Smooth muscle cell (in vitro differentiated cells): Measurements from ENCODE around the gene IGF1R. TPM values are rescaled to one million over a fixed set of nuclear protein-coding genes. Genes with fewer than 3 reads are reported as not detected.
A peak's percentile ranks its signal among the peaks of the same experiment; 100 is the strongest.

ENCODE experiments used
- DNase-seq: peaks from one replicate; lab custom pipeline; 2025; ENCODE audit not compliant: unreplicated experiment; lab: John Stamatoyannopoulos, UW
- H2AFZ ChIP-seq: fragments of 200-600 bp; sonication (generic); 2 replicates; pipeline ENCODE4 v1.6.0; 2016; ENCODE audit warnings: antibody characterized with exemption, low read depth, mild to moderate bottlenecking
- H3F3A ChIP-seq: fragments of 200-600 bp; sonication (generic); 2 replicates; pipeline ENCODE4 v1.6.0; 2017; ENCODE audit warnings: antibody characterized with exemption, low read depth
- H3K27ac ChIP-seq: fragments of 200-600 bp; sonication (generic); 2 replicates; pipeline ENCODE4 v1.5.1; 2016; ENCODE audit warnings: low read depth, mild to moderate bottlenecking
- H3K27me3 ChIP-seq: fragments of 200-600 bp; sonication (generic); 2 replicates; pipeline ENCODE4 v1.6.1; 2016; ENCODE audit warnings: low read depth, mild to moderate bottlenecking
- H3K36me3 ChIP-seq: fragments of 200-600 bp; sonication (generic); 2 replicates; pipeline ENCODE4 v1.5.1; 2016; ENCODE audit warnings: low read depth
- H3K4me1 ChIP-seq: fragments of 200-600 bp; sonication (generic); 2 replicates; pipeline ENCODE4 v1.5.1; 2016; ENCODE audit warnings: low read depth
- H3K4me2 ChIP-seq: fragments of 200-600 bp; sonication (generic); 2 replicates; pipeline ENCODE4 v1.6.0; 2016; ENCODE audit warnings: mild to moderate bottlenecking
- H3K4me3 ChIP-seq: fragments of 200-600 bp; sonication (generic); 2 replicates; pipeline ENCODE4 v1.5.1; 2016; ENCODE audit warnings: mild to moderate bottlenecking
- H3K79me2 ChIP-seq: fragments of 200-600 bp; sonication (generic); 2 replicates; pipeline ENCODE4 v1.6.0; 2016; ENCODE audit warnings: low read depth, mild to moderate bottlenecking
- H3K9ac ChIP-seq: fragments of 200-600 bp; sonication (generic); 2 replicates; pipeline ENCODE4 v1.6.0; 2016; ENCODE audit warnings: low read depth
- H3K9me3 ChIP-seq: fragments of 200-600 bp; sonication (generic); replicated peaks from 2 replicates; pipeline ENCODE4 v1.5.1; 2016; ENCODE audit warnings: low read depth
- H4K20me1 ChIP-seq: fragments of 200-600 bp; sonication (generic); 2 replicates; pipeline ENCODE4 v1.6.0; 2016; ENCODE audit warnings: low read depth
- CTCF ChIP-seq: fragments of 200-600 bp; sonication (generic); IDR thresholded peaks from 2 replicates; pipeline ENCODE4 v1.5.1; 2017; ENCODE audit warnings: borderline replicate concordance, mild to moderate bottlenecking, antibody characterized with exemption; ENCODE audit not compliant: insufficient read depth, poor library complexity, severe bottlenecking
- WGBS: methylation state at CpG from one replicate; pipeline ENCODE4 v1.1.7; 2016; ENCODE audit warnings: low lambda C conversion rate; 5-methylcytosine and 5-hydroxymethylcytosine counted together
- polyA plus RNA-seq: library from polyadenylated mRNA; unstranded; fragments of >200 nt; fragmentation: Nextera tagmentation; extraction: Ambion mirVana; gene quantifications from 2 replicates; pipeline ENCODE4 v1.2.1, GENCODE V29; 2016
- total RNA-seq: library from RNA; depleted of rRNA; stranded (reverse); fragments of >200 nt; gene quantifications from 2 replicates; pipeline ENCODE4 v1.2.3, GENCODE V29; 2014

IGF1R gene
- total and polyA plus RNA-seq, 2 experiments from 2014 or later = 14.0 to 70.2 TPM

DNA sequence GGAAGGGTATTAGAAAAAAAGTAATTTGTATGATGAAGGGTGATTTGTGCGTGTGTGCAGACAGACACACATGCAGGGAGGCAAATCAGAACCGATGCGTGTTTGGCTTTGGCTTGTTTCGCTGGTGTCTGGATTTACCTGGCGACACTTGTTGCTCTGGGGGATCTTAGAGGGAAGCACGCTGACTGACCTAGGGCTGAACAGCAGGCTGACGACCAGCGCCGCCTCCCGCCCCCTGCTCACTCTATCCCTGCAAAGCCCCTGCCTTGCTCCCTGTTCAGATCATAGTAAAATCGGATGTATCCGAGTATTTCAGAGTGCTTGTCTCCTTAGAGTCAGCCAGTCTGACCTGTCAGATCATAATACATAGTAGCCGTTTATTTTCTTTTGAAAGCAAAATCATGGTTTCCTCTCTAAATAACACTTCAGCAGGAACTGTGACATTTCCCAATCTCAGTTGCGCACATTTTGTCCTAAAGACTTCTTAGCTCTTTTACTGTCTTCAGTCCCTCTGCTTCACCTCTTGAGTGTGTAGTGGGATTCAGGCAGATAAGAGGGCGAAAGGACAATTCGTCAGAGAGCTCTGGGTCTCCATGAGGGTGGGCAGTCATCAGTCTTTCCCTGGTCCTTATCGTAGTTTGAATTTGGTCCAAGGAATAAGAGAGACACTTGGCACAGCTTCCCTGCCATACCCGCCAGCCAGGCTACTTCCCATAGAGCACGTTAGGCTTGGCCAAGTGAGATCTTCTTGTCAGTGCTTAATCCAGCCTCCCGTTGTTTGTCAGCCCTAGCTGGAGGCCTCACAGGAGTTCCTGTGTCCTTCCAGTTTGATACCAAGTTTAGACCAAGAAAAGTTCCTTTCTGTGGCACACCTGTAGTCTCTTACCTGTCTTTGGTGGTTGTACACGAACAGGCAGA lies 261.9 kb downstream of the IGF1R start:
- H3F3A ChIP-seq = peaks cover under 1% of the 10 kb centered on the region
- WGBS = 97% methylated on average over 21 of the region's 21 CpGs
- peaks cover 4% of the 10 kb centered on the region for H4K20me1 ChIP-seq
- no peak for DNase-seq
- H3K4me2 ChIP-seq = no peak overlapping the region
- no peaks in the 10 kb centered on the region for H3K9me3 ChIP-seq
- peaks cover 28% of the 10 kb centered on the region for H3K79me2 ChIP-seq
- no peak overlapping the region for H3K4me3 ChIP-seq
- no peak for TF ChIP-seq CTCF
- H3K36me3 ChIP-seq = peaks cover 9% of the 10 kb centered on the region
- no peak overlapping the region for H3K27ac ChIP-seq
- H3K4me1 ChIP-seq = no peaks in the 10 kb centered on the region
- no peak overlapping the region for H3K9ac ChIP-seq
- no peak overlapping the region for H2AFZ ChIP-seq
- no peaks in the 10 kb centered on the region for H3K27me3 ChIP-seq

- no peak for DNase-seq
- no peak overlapping the region for H3K4me3 ChIP-seq
- 28% methylated on average over 7 of the region's 7 CpGs for WGBS
- H3K9me3 ChIP-seq = no peaks in the 10 kb centered on the region
- no peak for TF ChIP-seq CTCF
- no peaks in the 10 kb centered on the region for H3K79me2 ChIP-seq
- H3K9ac ChIP-seq = no peak overlapping the region
- peaks cover 4% of the 10 kb centered on the region for H4K20me1 ChIP-seq
- H3K4me1 ChIP-seq = no peaks in the 10 kb centered on the region
- H3F3A ChIP-seq = no peaks in the 10 kb centered on the region
- H3K27me3 ChIP-seq = no peaks in the 10 kb centered on the region
- no peak overlapping the region for H2AFZ ChIP-seq
- H3K4me2 ChIP-seq = no peak overlapping the region
- H3K36me3 ChIP-seq = peaks cover 14% of the 10 kb centered on the region
- H3K27ac ChIP-seq = peak overlapping the region; percentile 77
Measured at GRCh38 chr15:98914626-98915025, 266.3 kb downstream of the IGF1R start.

DNA sequence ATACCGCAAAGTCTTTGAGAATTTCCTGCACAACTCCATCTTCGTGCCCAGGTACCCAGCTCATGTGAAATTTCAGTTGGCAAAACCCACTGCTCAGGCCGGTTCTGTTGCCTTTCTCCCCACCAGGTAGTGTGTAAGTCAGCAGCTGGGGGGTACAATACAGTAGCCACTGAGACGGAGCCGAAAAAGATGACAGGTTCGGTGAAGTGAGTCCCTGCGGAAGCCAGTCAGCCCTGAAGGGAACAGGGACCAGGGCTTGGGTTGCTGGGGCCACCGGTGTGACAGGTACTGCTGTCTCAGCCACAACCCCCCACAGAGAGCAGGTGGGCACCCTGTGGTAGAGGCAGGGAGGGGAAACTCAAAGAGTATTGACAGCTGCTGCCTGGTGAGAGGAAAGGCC lies 268.5 kb downstream of the IGF1R start:
- H3K79me2 ChIP-seq = no peaks in the 10 kb centered on the region
- no peaks in the 10 kb centered on the region for H3K4me1 ChIP-seq
- no peak for DNase-seq
- peaks cover 14% of the 10 kb centered on the region for H3K36me3 ChIP-seq
- H3K9ac ChIP-seq = no peak overlapping the region
- H2AFZ ChIP-seq = no peak overlapping the region
- H4K20me1 ChIP-seq = peaks cover 9% of the 10 kb centered on the region
- no peak overlapping the region for H3K27ac ChIP-seq
- H3K4me2 ChIP-seq = no peak overlapping the region
- H3K4me3 ChIP-seq = no peak overlapping the region
- 97% methylated on average over 8 of the region's 8 CpGs for WGBS
- no peaks in the 10 kb centered on the region for H3K27me3 ChIP-seq
- no peaks in the 10 kb centered on the region for H3F3A ChIP-seq
- no peak for TF ChIP-seq CTCF
- H3K9me3 ChIP-seq = no peaks in the 10 kb centered on the region
